GM21737 (cell line): ENCODE data around the gene CHL1.

Source experiments
- ATAC-seq: cut with Tn5 transposase; IDR thresholded peaks from one replicate; pipeline ENCODE4 v1.9.1; 2021; ENCODE audit warnings: mild to moderate bottlenecking, moderate library complexity; ENCODE audit not compliant: unreplicated experiment

CHL1 gene

GRCh38 chr3:394775-395174 lies 198.2 kb downstream of the CHL1 start:
- no peak for ATAC-seq

- no peak for ATAC-seq
Measured at GRCh38 chr3:396293-396692, 199.7 kb downstream of the CHL1 start.

- no peak for ATAC-seq
Measured at GRCh38 chr3:399647-400046, 203.1 kb downstream of the CHL1 start.

- no peak for ATAC-seq
Measured at GRCh38 chr3:403826-404225, 207.3 kb downstream of the CHL1 start.

GRCh38 chr3:409011-409410 lies 212.4 kb downstream of the CHL1 start:
- ATAC-seq, result no peak

- ATAC-seq, result no peak
Measured at GRCh38 chr3:411226-411625, 214.7 kb downstream of the CHL1 start.

- ATAC-seq, result no peak
Measured at GRCh38 chr3:414063-414462, 217.5 kb downstream of the CHL1 start.

- no peak for ATAC-seq
Measured at GRCh38 chr3:418239-418929, 221.8 kb downstream of the CHL1 start.

- ATAC-seq, result no peak
Measured at GRCh38 chr3:420584-420983, 224.0 kb downstream of the CHL1 start.

GRCh38 chr3:425079-425478 lies 228.5 kb downstream of the CHL1 start:
- ATAC-seq, result no peak

GRCh38 chr3:426072-426471 lies 229.5 kb downstream of the CHL1 start:
- no peak for ATAC-seq

GRCh38 chr3:427128-427527 lies 230.6 kb downstream of the CHL1 start:
- no peak for ATAC-seq

- ATAC-seq, result no peak
Measured at GRCh38 chr3:430186-430585, 233.6 kb downstream of the CHL1 start.

- no peak for ATAC-seq
Measured at GRCh38 chr3:435161-435560, 238.6 kb downstream of the CHL1 start.

- no peak for ATAC-seq
Measured at GRCh38 chr3:436053-436452, 239.5 kb downstream of the CHL1 start.

- no peak for ATAC-seq
Measured at GRCh38 chr3:440826-441225, 244.3 kb downstream of the CHL1 start.

GRCh38 chr3:445960-446359 lies 249.4 kb downstream of the CHL1 start:
- ATAC-seq, result no peak

- no peak for ATAC-seq
Measured at GRCh38 chr3:447671-448070, 251.1 kb downstream of the CHL1 start.

GRCh38 chr3:449711-450110 lies 253.1 kb downstream of the CHL1 start:
- no peak for ATAC-seq

GRCh38 chr3:452221-452620 lies 255.7 kb downstream of the CHL1 start:
- ATAC-seq, result no peak

GRCh38 chr3:453106-453505 lies 256.5 kb downstream of the CHL1 start:
- no peak for ATAC-seq

GRCh38 chr3:454986-455385 lies 258.4 kb downstream of the CHL1 start:
- no peak for ATAC-seq

- ATAC-seq, result no peak
Measured at GRCh38 chr3:458124-458523, 261.6 kb downstream of the CHL1 start.
